Upper lobe of left lung (tissue), 6 donors: ENCODE measurements around the gene TMEM184B. TPM values are rescaled to one million over a fixed set of nuclear protein-coding genes. Genes with fewer than 3 reads are reported as not detected.
A peak's percentile ranks its signal among the peaks of the same experiment; 100 is the strongest.

Source experiments
- ATAC-seq, 2 donors: fragments of 200-7000 bp; cut with Tn5 transposase; one replicate each; pipeline ENCODE4 v1.9.1; 2022; ENCODE audit warnings: mild to moderate bottlenecking in 2 of 2, moderate library complexity in 2 of 2; ENCODE audit not compliant: low FRiP score in 2 of 2
- DNase-seq, 2 donors: peaks; one replicate each; pipeline ENCODE4 v3.0.0-alpha.2; 2019 to 2020
- H3K27ac ChIP-seq, 4 donors: fragments of 200-600 bp; sonication (generic); one replicate each; pipeline ENCODE4 v1.5.1; 2016 to 2019
- H3K27me3 ChIP-seq, 4 donors: fragments of 200-600 bp; sonication (generic); one replicate each; pipeline ENCODE4 v1.5.1; 2017 to 2019
- H3K36me3 ChIP-seq, 4 donors: fragments of 200-600 bp; sonication (generic); one replicate each; pipeline ENCODE4 v1.5.1; 2016 to 2019
- H3K4me1 ChIP-seq, 4 donors: fragments of 200-600 bp; sonication (generic); one replicate each; pipeline ENCODE4 v1.5.1; 2018 to 2019
- H3K4me3 ChIP-seq, 4 donors: fragments of 200-600 bp; sonication (generic); one replicate each; pipeline ENCODE4 v1.5.1; 2017 to 2019; ENCODE audit warnings: mild to moderate bottlenecking in 2 of 4, moderate library complexity in 1 of 4
- H3K9me3 ChIP-seq, 4 donors: fragments of 200-600 bp; sonication (generic); one replicate each; pipeline ENCODE4 v1.5.1; 2018 to 2019
- CTCF ChIP-seq, 6 experiments: fragments of 450-650 bp in 4 of 6; fragments of 200-600 bp in 2 of 6; sonication (generic) in 2 of 6; IDR thresholded peaks; one replicate each; pipeline ENCODE4 v1.5.1; 2016 to 2019; ENCODE audit warnings: antibody characterized with exemption in 6 of 6
- EP300 ChIP-seq, 4 donors: sonication (generic); formaldehyde crosslinking; IDR thresholded peaks; one replicate each; pipeline ENCODE4 v1.5.1; 2017; ENCODE audit warnings: antibody characterized with exemption in 4 of 4, control low read depth in 2 of 4
- POLR2A ChIP-seq, 4 donors: fragments of 450-650 bp; IDR thresholded peaks; one replicate each; pipeline ENCODE4 v1.5.1; 2016 to 2017; ENCODE audit warnings: antibody characterized with exemption in 4 of 4, mild to moderate bottlenecking in 2 of 4
- POLR2AphosphoS5 ChIP-seq, 2 donors: sonication (generic); formaldehyde crosslinking; IDR thresholded peaks; one replicate each; pipeline ENCODE4 v1.5.1; 2017; ENCODE audit warnings: antibody characterized with exemption in 2 of 2
- WGBS, 2 donors: methylation state at CpG; one replicate each; pipeline ENCODE4 v1.1.5; 2017 to 2018; 5-methylcytosine and 5-hydroxymethylcytosine counted together
- total RNA-seq, 6 donors: library from RNA; depleted of rRNA in 4 of 6; stranded (reverse); fragments of >200 nt in 4 of 6; gene quantifications; one replicate each; pipeline versions ENCODE4 v1.1.0 to v1.2.1, GENCODE V29; 2016 to 2021
- donor health status: DM: no; HTN: no; CAD: no; lungs with moderate emphysema.
- donor health status: DM: no; HTN: yes; CAD: no; lungs with severe emphysema.

The TMEM184B gene
- total RNA-seq, 6 donors from 2014 or later, result 47.5 to 141 (median 72.1) TPM

- no peak for ATAC-seq
- DNase-seq, result no peak
- peak overlapping the region; percentile 58 to 77 (median 74) for H3K27ac ChIP-seq
- no peaks in the 10 kb centered on the region for H3K9me3 ChIP-seq
- no peak overlapping the region for H3K4me3 ChIP-seq
- 32 to 38% methylated on average over 8 of the region's 8 CpGs for WGBS, 2 donors
- H3K27me3 ChIP-seq, result no peaks in the 10 kb centered on the region
- peaks cover 54 to 73% (median 64%) of the 10 kb centered on the region in 4 donors for H3K4me1 ChIP-seq
- peaks cover 0 to 14% (median 0%) of the 10 kb centered on the region in 4 donors for H3K36me3 ChIP-seq
- TF ChIP-seq POLR2AphosphoS5 (IDR thresholded peaks at IDR 0.05), result peak; percentile 68 to 87
- no peak for TF ChIP-seq POLR2A (IDR thresholded peaks at IDR 0.05)
- no peak for TF ChIP-seq CTCF (IDR thresholded peaks at IDR 0.05)
- TF ChIP-seq EP300 (IDR thresholded peaks at IDR 0.05), result peak; percentile 84 to 91 (median 90)
Observed at GRCh38 chr22:38258895-38259294, 13.9 kb downstream of the TMEM184B start.

- Histone ChIP-seq H3K27ac (peak overlapping the region; percentile 58 to 77 (median 74)), H3K27me3 (no peaks in the 10 kb centered on the region), H3K9me3 (no peaks in the 10 kb centered on the region), H3K4me3 (no peak overlapping the region), H3K4me1 (peaks cover 53 to 69% (median 63%) of the 10 kb centered on the region in 4 donors), H3K36me3 (peaks cover 0 to 2% (median 0%) of the 10 kb centered on the region in 4 donors)
- TF ChIP-seq POLR2A (IDR thresholded peaks at IDR 0.05), result no peak
- TF ChIP-seq EP300 (IDR thresholded peaks at IDR 0.05), result no peak
- TF ChIP-seq CTCF (IDR thresholded peaks at IDR 0.05), result no peak
- TF ChIP-seq POLR2AphosphoS5 (IDR thresholded peaks at IDR 0.05), result no peak
- no peak for DNase-seq
- ATAC-seq, result no peak
- 74 to 78% methylated on average over 4 of the region's 4 CpGs for WGBS, 2 donors
Observed at GRCh38 chr22:38257650-38258250, 15.1 kb downstream of the TMEM184B start.

- no peak overlapping the region for H3K4me3 ChIP-seq
- H3K36me3 ChIP-seq, result no peaks in the 10 kb centered on the region
- H3K4me1 ChIP-seq, result peaks cover 47 to 66% (median 58%) of the 10 kb centered on the region in 4 donors
- H3K9me3 ChIP-seq, result no peaks in the 10 kb centered on the region
- no peak for TF ChIP-seq EP300 (IDR thresholded peaks at IDR 0.05)
- TF ChIP-seq CTCF (IDR thresholded peaks at IDR 0.05), result no peak
- TF ChIP-seq POLR2A (IDR thresholded peaks at IDR 0.05), result no peak
- no peak for TF ChIP-seq POLR2AphosphoS5 (IDR thresholded peaks at IDR 0.05)
- no peaks in the 10 kb centered on the region for H3K27me3 ChIP-seq
- DNase-seq (no peak), ATAC-seq (peak in 1 of 2 donors; percentile 65)
- peak overlapping the region; percentile 58 to 77 (median 74) for H3K27ac ChIP-seq
- WGBS, 2 donors, result 53 to 59% methylated on average over 14 of the region's 14 CpGs
Observed at GRCh38 chr22:38257181-38257580, 15.6 kb downstream of the TMEM184B start.

- no peaks in the 10 kb centered on the region for H3K9me3 ChIP-seq
- peak overlapping the region in 3 of 4 donors; percentile 26 to 77 (median 58) for H3K27ac ChIP-seq
- ATAC-seq (no peak), DNase-seq (no peak)
- peaks cover 43 to 65% (median 58%) of the 10 kb centered on the region in 4 donors for H3K4me1 ChIP-seq
- no peak for TF ChIP-seq POLR2A (IDR thresholded peaks at IDR 0.05)
- TF ChIP-seq CTCF (IDR thresholded peaks at IDR 0.05), result no peak
- no peak for TF ChIP-seq POLR2AphosphoS5 (IDR thresholded peaks at IDR 0.05)
- TF ChIP-seq EP300 (IDR thresholded peaks at IDR 0.05), result no peak
- no peaks in the 10 kb centered on the region for H3K27me3 ChIP-seq
- no peak overlapping the region for H3K4me3 ChIP-seq
- H3K36me3 ChIP-seq, result no peaks in the 10 kb centered on the region
- WGBS, 2 donors, result 90 to 95% methylated on average over 2 of the region's 2 CpGs
Observed at GRCh38 chr22:38255697-38256096, 17.1 kb downstream of the TMEM184B start.

GRCh38 chr22:38251341-38251692 is 21.5 kb downstream of the TMEM184B start:
- Histone ChIP-seq H3K27me3 (no peaks in the 10 kb centered on the region), H3K4me1 (peaks cover 15 to 41% (median 25%) of the 10 kb centered on the region in 4 donors), H3K36me3 (peaks cover 0 to 21% (median 16%) of the 10 kb centered on the region in 4 donors), H3K27ac (peak overlapping the region in 2 of 4 donors; percentile 28 to 54), H3K9me3 (no peaks in the 10 kb centered on the region), H3K4me3 (no peak overlapping the region)
- no peak for TF ChIP-seq EP300 (IDR thresholded peaks at IDR 0.05)
- ATAC-seq (no peak), DNase-seq (no peak)
- WGBS, 2 donors, result 60 to 86% methylated on average over 3 to 7 of the region's 7 CpGs
